GM18858 (cell line): Measurements from ENCODE around the gene WFDC1.

Experiments used
- ATAC-seq: cut with Tn5 transposase; IDR thresholded peaks from one replicate; pipeline ENCODE4 v1.9.1; 2021; ENCODE audit not compliant: unreplicated experiment

The WFDC1 gene

GRCh38 chr16:84350685-84351400 is 56.2 kb downstream of the WFDC1 start:
- no peak for ATAC-seq

GRCh38 chr16:84351630-84352029 is 57.0 kb downstream of the WFDC1 start:
- ATAC-seq = no peak

- ATAC-seq = no peak
Measured at GRCh38 chr16:84354306-84354705, 59.6 kb downstream of the WFDC1 start.

- no peak for ATAC-seq
Measured at GRCh38 chr16:84355149-84355548, 60.5 kb downstream of the WFDC1 start.

- ATAC-seq = no peak
Measured at GRCh38 chr16:84356176-84356575, 61.5 kb downstream of the WFDC1 start.

GRCh38 chr16:84356591-84357116 is 62.0 kb downstream of the WFDC1 start:
- ATAC-seq = no peak

GRCh38 chr16:84357191-84357651 is 62.5 kb downstream of the WFDC1 start:
- ATAC-seq = no peak

GRCh38 chr16:84358601-84359295 is 64.1 kb downstream of the WFDC1 start:
- ATAC-seq = no peak

GRCh38 chr16:84359326-84359725 is 64.6 kb downstream of the WFDC1 start:
- no peak for ATAC-seq

GRCh38 chr16:84360170-84360569 is 65.5 kb downstream of the WFDC1 start:
- ATAC-seq = no peak

- no peak for ATAC-seq
Measured at GRCh38 chr16:84360748-84361147, 66.1 kb downstream of the WFDC1 start.

- ATAC-seq = no peak
Measured at GRCh38 chr16:84361546-84361945, 66.9 kb downstream of the WFDC1 start.

- no peak for ATAC-seq
Measured at GRCh38 chr16:84362471-84362941, 67.8 kb downstream of the WFDC1 start.

GRCh38 chr16:84366208-84366607 is 71.5 kb downstream of the WFDC1 start:
- no peak for ATAC-seq

GRCh38 chr16:84367297-84367680 is 72.6 kb downstream of the WFDC1 start:
- no peak for ATAC-seq

GRCh38 chr16:84367750-84368307 is 73.2 kb downstream of the WFDC1 start:
- ATAC-seq = no peak

GRCh38 chr16:84368308-84368996 is 73.8 kb downstream of the WFDC1 start, which contains the start of gene ATP2C2:
Gene ATP2C2, plus strand, starts transcription at chr16:84368538. Its CDS starts 78 bp downstream, at chr16:84368616.
- ATAC-seq = no peak

GRCh38 chr16:84369105-84369504 is 74.4 kb downstream of the WFDC1 start:
- no peak for ATAC-seq

GRCh38 chr16:84369938-84370627 is 75.4 kb downstream of the WFDC1 start:
- ATAC-seq = no peak

GRCh38 chr16:84370723-84371552 is 76.3 kb downstream of the WFDC1 start:
- ATAC-seq = no peak
